GM18868 (cell line): Measurements from ENCODE around the gene CP.
"Not testable (repeated sequence)": the region's sequence is repeated elsewhere in the genome, so short reads cannot be mapped to it uniquely, and the experiment has no call there.

ENCODE experiments used
- ATAC-seq: cut with Tn5 transposase; IDR thresholded peaks from one replicate; pipeline ENCODE4 v1.9.1; 2021; ENCODE audit warnings: mild to moderate bottlenecking, moderate library complexity; ENCODE audit not compliant: unreplicated experiment

Gene CP

DNA sequence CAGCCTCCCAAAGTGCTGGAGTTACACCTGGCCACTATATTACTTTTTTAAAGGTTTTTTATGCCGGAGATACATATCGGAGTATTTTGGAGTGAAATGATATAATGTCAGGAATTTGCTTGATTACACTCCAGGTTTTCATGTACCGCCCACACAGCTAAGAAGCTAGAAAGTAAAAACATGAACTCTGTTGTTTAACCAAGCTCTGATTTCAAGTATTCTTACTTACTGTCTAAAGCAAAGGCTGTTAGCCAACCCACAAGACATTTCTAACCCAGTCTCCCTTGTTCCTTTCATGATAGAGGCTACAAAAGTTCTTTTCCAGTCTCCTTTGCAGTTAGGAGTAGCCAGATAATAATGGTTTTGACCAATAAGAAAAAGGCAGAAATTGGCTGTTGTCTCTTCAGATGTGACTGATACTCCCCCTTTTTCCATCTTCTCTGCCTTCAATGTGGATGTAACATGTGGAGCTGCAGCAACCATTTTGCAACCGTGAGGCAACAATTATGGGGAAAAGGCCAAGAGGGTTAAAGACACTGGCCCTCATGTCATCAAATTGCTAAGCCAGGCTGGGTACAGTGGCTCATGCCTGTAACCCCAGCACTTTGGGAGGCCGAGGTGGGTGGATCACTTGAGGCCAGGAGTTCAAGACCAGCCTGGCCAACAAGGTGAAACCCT lies 6.1 kb upstream of the CP start:
- ATAC-seq: no peak

DNA sequence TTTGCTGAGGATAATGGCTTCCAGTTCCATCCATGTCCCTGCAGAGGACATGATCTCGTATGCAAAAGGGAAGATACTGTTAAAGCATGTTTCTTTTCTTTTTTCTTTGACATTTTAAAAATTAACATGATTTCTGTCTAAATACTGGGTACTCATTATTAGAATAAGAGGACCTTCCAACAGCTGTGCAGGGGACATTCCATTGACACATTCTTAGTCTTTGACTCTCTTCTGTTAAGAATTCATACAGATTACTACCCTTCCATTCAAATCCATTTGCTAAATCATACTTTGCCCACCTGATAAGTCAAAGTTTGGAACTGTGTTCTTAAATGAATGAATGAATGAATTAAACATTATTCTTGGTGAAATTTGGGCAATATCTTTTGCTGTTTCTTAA lies 5.1 kb upstream of the CP start:
- ATAC-seq: no peak

DNA sequence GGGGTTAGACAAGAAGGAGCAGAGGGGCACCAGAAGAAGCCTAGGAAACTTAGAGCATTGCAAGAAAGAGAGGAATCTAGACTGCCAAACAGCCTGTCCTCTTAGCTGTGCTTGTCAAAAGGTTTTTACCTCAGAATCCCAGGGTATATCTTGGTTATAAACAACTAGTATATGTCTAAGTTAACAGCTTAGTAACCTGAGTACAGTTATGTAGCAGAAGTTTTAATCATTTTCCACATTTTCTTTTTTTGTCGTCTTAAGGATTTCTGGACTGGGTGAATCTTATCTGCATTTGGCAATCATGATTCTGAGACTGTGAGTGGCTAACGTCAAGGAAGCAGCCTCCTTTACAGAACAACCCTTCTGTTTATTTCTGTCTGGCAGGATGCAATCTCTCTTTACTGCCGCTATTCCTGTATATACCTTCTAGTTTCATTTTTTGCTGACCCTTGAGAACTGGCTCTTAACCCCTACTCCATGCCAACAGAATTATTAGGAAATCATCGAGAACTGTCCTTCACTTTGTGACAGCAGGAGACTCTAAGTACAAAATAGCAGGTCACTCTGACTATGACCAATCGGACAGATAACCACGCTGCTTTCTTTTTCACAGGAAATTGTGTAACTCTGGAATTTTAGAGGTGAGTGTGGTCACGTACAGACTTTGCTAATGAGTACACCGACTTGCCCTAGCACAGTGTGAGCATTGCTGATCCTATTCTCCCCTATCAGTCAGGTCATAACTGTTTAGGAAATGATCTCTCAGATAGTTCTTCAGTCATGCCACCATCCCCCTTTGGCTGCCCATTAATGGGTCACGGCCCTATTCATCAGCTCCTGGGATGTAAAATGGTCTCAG lies 3.3 kb upstream of the CP start:
- peak; percentile 96 for ATAC-seq

DNA sequence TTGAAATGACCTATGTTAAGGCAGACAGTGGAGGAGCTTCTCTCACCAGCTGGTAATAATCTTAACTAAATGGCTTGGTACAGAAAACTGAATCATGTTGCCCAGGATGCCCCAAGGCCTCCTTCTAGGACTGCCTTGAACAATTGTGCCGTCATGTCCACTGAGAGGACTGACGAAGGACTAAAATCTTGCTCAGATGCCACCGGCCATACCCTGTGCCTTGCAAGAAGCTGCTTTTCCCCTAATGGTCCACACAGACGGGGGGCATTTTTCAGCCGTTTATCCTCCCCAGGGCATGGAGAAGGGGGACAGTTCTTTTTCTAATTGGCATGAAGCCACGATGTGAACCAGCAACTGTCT lies 1.8 kb upstream of the CP start:
- no peak for ATAC-seq

DNA sequence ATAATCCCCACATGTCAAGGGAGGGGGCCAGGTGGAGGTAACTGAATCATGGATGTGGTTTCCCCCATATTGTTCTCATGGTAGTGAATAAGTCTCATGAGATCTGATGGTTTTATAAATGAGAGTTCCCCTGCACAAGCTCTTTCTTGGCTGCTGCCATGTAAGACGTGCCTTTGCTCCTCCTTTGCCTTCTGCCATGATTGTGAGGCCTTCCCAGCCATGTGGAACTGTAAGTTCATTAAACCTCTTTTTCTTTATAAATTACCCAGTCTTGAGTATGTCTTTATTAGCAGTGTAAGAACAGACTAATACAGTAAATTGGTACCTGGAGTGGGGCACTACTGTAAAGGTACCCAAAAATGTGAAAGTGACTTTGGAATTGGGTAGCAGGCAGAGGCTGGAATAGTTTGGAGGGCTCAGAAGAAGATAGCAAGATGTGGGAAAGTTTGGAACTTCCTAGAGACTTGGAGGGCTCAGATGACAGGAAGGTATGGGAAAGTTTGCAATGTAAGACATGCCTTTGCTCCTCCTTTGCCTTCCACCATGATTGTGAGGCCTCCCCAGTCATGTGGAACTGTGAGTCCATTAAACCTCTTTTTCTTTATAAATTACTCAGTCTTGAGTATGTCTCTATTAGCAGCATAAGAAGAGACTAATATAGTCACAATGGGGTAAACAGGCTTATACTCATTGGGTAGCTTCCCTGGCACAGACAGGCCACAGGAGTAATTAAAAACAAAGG lies 2.1 kb downstream of the CP start:
- ATAC-seq: not testable (repeated sequence)

DNA sequence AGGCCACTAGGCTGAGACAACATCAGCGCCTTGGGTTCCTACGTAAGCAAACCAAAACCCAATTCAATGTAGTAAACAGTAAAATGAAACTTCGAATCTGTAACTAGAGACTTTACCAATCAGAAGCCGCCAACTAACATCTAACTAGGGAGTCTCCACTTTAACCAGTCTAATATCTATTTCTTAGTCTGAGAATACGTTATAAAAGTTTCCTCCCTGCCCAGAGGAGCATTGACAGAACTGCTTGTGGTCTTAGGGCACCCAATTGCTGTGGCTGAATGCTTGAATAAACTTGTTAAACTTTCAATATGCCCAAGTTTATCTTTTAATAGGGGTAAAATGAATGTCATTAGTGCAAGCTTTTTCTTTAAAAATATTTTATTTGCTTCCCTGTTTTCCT lies 4.3 kb downstream of the CP start:
- no peak for ATAC-seq

DNA sequence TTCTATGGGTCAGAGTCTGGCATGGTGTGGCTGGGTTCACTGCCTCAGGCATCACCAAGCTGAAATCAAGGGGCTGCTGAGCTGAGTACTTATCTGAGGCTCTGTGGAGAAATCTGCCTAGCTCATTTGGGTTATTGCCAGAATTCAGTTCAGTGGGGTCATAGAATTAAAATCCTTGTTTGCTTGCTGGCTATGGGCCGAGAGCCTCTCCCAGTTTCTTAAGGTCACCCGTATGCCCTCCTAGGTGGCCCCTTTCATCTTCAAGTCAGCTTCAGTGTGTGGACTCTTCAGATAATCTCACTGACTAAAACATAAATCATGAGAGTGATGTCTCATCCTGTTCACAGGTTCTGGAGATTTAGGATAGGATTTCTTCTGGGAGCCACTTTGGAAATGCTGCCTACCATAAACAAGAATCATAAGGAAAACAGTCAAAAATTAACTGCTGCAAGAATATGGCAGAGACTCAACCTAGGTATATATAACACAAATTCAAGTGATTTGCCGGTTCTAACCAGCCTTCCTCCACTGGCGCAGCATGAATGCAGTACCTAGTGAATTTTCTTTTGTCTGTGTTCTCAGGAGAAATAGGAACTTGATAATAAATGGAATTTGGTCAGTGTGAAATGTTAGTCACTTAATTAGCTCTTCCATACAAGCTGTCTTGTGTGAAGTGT lies 5.3 kb downstream of the CP start:
- ATAC-seq: no peak

DNA sequence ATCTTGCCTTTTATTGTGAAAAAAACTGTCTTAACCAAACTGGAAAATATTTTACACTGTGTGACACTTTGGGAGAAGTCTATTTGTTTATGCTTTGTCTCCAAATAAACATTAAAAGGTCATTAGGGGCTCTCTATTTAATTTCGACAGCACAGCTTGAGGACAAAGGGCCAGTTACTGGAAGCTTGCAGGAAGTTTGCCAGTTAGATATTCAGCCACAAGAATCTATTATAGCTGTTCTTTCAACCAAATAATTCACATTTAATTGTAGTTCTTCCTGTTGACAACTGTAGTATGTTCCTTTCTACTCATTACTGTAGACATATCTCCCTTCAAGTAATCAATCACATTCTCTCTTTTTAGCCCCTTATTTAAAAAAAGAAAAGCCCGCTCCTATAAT lies 6.1 kb downstream of the CP start:
- no peak for ATAC-seq

DNA sequence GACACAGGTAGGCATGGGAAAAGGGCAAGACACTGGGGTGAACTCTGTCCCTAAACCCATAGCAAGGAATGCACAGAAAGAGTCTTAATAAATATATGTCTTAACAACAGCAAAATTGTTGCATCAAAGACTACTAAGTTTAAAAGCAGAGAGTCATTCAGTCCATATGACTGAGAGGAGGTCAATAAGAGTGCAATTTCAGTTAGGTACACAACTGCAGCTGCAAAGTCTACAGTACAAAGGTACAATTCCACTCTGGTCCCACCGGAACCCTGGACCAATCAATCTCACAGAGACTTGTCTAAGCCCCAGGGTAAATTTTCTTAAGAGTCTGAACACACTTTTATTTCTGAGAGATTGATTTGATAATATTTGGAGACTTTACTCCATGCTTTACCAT lies 6.9 kb downstream of the CP start:
- no peak for ATAC-seq

DNA sequence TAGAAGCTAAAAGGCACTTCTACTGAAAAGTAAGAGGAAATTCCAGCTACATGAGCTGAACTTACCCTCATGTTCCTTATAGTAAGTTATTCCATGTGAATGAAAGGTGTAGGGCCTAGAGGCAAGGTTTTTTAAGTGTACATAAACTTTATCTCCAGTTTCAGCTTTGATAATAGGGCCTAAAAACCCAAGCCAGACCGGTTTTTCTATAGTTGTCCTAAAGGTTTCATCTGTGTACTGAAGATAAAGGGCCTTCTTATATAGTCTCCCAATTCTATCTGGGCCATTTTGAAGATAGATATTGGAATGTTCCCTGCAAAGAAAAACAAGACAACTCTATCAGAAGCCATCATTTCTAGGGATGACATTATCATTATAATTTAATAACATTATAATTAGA lies 9.2 kb downstream of the CP start:
- ATAC-seq: no peak

DNA sequence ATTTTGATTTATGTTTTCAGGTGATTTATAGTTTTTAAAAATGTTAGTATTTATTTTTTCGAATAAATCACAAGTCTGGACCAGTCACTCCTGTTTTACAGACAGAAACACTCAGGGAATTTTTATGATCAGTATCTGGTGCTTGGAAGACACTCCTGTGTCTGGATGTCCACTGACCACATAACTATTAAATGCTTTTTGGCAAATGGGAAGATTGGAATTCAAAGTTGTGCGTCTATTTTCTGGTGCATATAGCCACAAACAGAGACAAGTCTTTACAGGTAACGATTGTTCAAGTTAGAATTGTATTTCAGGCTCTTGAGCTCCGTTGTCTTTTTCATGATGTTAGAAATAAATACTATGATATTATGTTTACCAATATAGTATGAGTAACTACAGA lies 12.2 kb downstream of the CP start:
- no peak for ATAC-seq

DNA sequence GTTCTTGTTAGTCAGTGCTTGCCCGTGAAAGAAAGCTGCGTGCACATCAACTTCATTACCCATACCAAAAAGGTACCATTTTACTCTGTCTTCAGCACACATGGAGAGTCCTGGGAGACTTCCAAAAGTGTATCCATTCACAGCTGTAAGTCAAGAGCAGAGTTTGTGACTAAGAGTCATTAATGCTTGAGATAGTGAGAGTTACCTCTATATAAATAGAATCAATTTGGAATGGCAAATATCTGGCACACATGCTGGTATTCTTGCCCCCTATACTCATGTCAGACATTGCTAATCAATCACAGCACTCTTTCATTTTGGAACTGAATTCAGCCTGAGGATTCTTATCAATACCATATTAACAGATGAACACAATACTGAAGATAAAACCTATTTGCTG lies 14.2 kb downstream of the CP start:
- no peak for ATAC-seq

DNA sequence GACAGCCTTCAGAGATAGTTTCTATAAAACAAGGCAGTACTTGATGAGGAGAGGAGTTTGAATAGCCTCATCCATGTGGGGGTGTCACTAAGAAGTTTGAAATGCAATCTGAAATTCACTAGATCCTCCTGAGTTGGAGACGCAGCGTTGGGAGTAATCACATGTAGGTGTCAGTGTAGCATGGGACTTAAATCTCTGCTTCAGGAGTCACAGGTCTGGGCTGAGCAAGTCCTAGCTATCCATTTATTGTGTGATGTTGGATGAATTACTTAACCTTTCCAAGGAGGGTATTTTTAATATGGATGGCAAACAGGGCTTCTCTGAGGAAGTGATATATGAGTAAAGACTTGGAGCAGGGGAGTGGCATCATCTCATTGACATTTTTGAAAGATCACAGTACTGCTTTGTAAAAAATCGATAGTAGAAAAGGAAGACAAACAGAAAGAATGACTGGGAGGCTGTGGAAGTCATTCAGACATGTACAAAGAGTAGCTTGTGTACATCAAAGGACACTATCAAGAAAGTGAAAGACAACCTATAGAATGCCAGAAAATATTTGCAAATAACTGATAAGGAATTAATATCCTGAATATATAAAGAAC lies 17.1 kb downstream of the CP start:
- ATAC-seq: no peak

DNA sequence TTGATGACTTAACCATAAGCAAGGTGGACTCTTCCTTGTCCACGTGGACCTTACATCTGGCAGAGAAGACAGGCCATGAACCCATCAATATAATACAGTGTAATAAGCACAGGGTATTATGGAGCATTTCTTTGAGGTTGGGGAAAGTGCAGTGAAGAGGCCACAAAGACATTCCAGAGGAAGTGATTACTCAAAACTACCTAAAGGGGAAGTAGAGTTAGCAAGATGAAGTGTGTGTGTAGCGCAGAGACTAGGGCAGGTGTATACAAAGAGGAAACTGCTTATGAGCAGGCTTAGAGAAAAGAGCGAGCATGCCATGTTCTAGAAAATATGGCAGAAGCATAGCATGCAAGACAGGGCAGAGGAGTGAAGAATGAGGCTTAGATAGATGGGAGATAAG lies 17.9 kb downstream of the CP start:
- peak; percentile 99 for ATAC-seq

DNA sequence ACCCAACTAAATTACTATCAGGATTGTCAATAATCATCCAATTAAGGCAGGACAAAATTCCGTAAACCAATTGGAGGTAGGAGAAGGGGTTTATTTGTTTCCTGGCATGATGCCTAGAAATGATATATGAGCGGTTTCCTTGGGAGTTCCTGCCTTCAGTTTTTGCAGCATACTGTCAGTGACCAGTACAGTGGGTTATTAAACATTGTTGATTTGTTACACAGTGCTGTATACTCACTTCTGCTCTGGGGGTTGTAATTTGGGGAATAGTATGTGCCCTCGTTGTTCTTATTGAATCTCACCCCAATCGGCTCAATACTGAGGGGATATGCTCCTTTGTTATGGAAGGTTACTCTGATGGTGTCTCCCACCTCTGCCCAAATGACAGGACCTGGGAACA lies 22.2 kb downstream of the CP start:
- no peak for ATAC-seq

DNA sequence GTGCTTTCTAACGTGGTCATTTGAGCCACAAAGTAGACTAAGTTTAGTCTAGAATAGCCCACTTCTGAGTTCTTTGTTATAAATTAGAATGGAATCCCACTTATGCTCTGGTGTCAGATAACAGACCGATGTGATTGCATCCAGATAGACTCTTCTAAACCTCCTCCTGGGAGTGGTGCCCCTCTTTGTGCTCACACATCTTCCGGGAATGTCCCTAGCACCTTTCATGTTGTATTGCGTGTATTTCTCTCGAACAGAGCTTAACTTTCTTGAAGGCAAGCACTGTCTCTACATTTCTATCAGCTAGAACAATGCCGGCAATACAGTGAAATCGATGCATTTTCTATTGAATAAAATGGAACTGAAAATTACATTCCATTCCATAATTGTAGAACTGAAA lies 23.0 kb downstream of the CP start:
- ATAC-seq: no peak

DNA sequence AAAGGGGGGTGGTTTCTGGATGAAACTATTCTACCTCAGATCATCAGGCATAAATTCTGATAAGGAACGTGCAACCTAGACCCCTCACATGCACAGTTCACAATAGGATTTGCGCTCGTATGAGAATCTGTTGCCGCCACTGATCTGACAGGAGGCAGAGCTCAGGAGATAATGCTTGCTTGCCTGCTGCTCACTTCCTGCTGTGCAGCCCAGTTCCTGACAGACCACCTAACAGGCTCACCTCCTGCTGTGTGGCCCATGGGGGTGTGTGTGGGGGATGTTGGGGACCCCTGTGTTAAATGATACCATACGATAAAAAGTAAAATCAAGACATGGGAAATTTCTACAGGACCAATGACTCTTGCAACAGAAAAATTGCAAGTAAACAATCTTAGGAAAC lies 24.0 kb downstream of the CP start:
- ATAC-seq: no peak

DNA sequence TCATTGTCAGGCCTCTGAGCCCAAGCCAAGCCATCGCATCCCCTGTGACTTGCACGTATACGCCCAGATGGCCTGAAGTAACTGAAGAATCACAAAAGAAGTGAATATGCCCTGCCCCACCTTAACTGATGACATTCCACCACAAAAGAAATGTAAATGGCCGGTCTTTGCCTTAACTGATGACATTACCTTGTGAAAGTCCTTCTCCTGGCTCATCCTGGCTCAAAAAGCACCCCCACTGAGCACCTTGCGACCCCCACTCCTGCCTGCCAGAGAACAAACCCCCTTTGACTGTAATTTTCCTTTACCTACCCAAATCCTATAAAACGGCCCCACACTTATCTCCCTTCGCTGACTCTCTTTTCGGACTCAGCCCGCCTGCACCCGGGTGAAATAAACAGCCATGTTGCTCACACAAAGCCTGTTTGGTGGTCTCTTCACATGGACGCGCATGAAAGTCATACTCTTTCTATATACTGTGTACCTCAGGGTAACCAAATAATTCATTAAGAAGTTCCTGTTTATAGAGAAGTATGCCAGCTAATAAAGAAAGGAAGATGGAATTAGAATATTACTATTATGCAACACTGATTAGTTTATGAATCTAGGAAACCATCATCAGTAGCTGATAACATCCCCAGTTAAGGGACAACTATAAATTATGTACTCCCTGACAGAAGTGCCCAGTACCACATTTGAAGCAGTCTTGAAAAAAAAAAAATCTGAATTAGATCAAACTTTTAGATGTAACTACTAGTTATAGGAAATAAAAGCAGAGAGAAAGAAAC lies 24.6 kb downstream of the CP start:
- ATAC-seq: not testable (repeated sequence)

DNA sequence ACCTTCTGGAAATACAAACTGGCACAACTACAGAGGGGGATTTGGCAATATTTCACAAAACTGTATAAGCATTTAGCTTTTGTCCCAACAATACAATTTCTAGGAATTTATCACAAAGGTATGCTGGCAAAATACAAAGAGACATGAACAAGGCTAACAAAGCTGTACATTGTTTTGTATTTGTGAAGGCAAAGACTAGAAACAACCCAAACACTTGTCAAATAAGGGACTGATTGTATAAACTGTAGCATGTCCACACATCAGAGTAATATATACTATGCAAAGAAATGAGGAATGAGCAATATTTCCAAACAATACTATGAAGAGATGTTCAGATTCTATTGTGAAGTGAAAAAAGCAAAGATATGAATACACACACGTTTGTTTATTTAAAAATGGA lies 26.4 kb downstream of the CP start:
- no peak for ATAC-seq

DNA sequence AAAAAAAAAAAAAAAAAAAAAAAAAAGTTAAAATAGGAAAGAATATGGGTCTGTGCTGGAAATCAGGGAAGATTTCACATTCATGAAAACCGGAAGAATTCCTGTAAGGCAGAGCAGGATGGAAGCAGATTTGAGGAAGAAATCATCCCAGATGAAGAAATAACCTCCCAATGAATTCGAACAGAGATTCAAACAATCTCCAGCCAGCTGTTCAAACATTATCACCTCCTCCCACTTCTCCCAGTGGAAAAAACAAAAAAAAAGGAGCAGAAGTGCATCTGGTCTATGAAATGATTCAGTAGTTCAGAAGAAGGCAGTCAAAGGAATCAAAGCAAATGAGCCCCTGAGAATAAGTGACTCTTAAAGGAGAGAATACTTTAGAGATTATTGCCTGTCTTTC lies 33.1 kb downstream of the CP start:
- no peak for ATAC-seq
